HG03442 (cell line): ENCODE results near the gene CASS4.
"Not testable (repeated sequence)": the region's sequence is repeated elsewhere in the genome, so short reads cannot be mapped to it uniquely, and the experiment has no call there.

Experiments
- ATAC-seq: cut with Tn5 transposase; IDR thresholded peaks from one replicate; pipeline ENCODE4 v1.9.1; 2021; ENCODE audit warnings: mild to moderate bottlenecking, moderate library complexity; ENCODE audit not compliant: unreplicated experiment

The CASS4 gene

GRCh38 chr20:56411759-56412472 is at the start of gene CASS4:
Gene CASS4 (plus strand): TSS chr20:56412260. CDS start chr20:56412459, 199 bp downstream.
- ATAC-seq = peak; percentile 38

- ATAC-seq = no peak
These were observed 49.1 kb upstream of the CASS4 start for GRCh38 chr20:56362833-56363413.

GRCh38 chr20:56363491-56363890 is 48.6 kb upstream of the CASS4 start:
- no peak for ATAC-seq

GRCh38 chr20:56368351-56369134 is 43.5 kb upstream of the CASS4 start:
- no peak for ATAC-seq

- ATAC-seq = no peak
These were observed 42.9 kb upstream of the CASS4 start for GRCh38 chr20:56369179-56369578.

- no peak for ATAC-seq
These were observed 40.1 kb upstream of the CASS4 start for GRCh38 chr20:56371977-56372376.

GRCh38 chr20:56372850-56373249 is 39.2 kb upstream of the CASS4 start:
- no peak for ATAC-seq

- no peak for ATAC-seq
These were observed 38.1 kb upstream of the CASS4 start for GRCh38 chr20:56373942-56374341.

GRCh38 chr20:56376331-56376730 is 35.7 kb upstream of the CASS4 start:
- ATAC-seq = no peak

- ATAC-seq = no peak
These were observed 33.7 kb upstream of the CASS4 start for GRCh38 chr20:56378386-56378785.

GRCh38 chr20:56380375-56380774 is 31.7 kb upstream of the CASS4 start:
- ATAC-seq = no peak

- peak; percentile 70 for ATAC-seq
These were observed 30.6 kb upstream of the CASS4 start for GRCh38 chr20:56381501-56381900.

GRCh38 chr20:56382696-56383095 is 29.4 kb upstream of the CASS4 start:
- no peak for ATAC-seq

GRCh38 chr20:56383334-56383733 is 28.7 kb upstream of the CASS4 start:
- no peak for ATAC-seq

GRCh38 chr20:56385130-56385529 is 26.9 kb upstream of the CASS4 start:
- no peak for ATAC-seq

GRCh38 chr20:56386219-56386618 is 25.8 kb upstream of the CASS4 start:
- ATAC-seq = no peak

GRCh38 chr20:56388882-56389281 is 23.2 kb upstream of the CASS4 start:
- no peak for ATAC-seq

GRCh38 chr20:56389807-56390206 is 22.3 kb upstream of the CASS4 start:
- ATAC-seq = no peak

GRCh38 chr20:56390396-56390795 is 21.7 kb upstream of the CASS4 start:
- ATAC-seq = not testable (repeated sequence)

- no peak for ATAC-seq
These were observed 21.0 kb upstream of the CASS4 start for GRCh38 chr20:56391037-56391436.

- peak; percentile 25 for ATAC-seq
These were observed 20.4 kb upstream of the CASS4 start for GRCh38 chr20:56391596-56392131.
